Ascending aorta (tissue), 2 donors: Measurements from ENCODE around the gene RFTN1. TPM values are rescaled to one million over a fixed set of nuclear protein-coding genes. Genes with fewer than 3 reads are reported as not detected.
A peak's percentile ranks its signal among the peaks of the same experiment; 100 is the strongest.

Experiments
- DNase-seq, 2 donors: peaks; one replicate each; pipeline ENCODE4 v3.0.0-alpha.2; 2019; ENCODE audit warnings: low spot score in 2 of 2
- H3K27ac ChIP-seq, 2 donors: fragments of 200-600 bp; sonication (generic); one replicate each; pipeline ENCODE4 v1.5.1; 2016 to 2017; ENCODE audit warnings: mild to moderate bottlenecking in 1 of 2
- H3K27me3 ChIP-seq: fragments of 200-600 bp; sonication (generic); one replicate; pipeline ENCODE4 v1.5.1; 2017
- H3K36me3 ChIP-seq, 2 donors: fragments of 200-600 bp; sonication (generic); one replicate each; pipeline ENCODE4 v1.5.1; 2016
- H3K4me1 ChIP-seq, 2 donors: fragments of 200-600 bp; sonication (generic); one replicate each; pipeline ENCODE4 v1.5.1; 2016 to 2017; ENCODE audit warnings: mild to moderate bottlenecking in 1 of 2
- H3K4me3 ChIP-seq, 2 donors: fragments of 200-600 bp; sonication (generic); one replicate each; pipeline ENCODE4 v1.5.1; 2016 to 2017; ENCODE audit warnings: mild to moderate bottlenecking in 1 of 2
- H3K9me3 ChIP-seq, 2 donors: fragments of 200-600 bp; sonication (generic); one replicate each; pipeline ENCODE4 v1.5.1; 2016
- intact Hi-C: fragments of 100-400 bp; cut with DNase I; formaldehyde crosslinking; loops from one replicate; pipeline ENCODE4 v1.15.1; 2023
- total RNA-seq: library from RNA; depleted of rRNA; stranded (reverse); fragments of >200 nt; gene quantifications from one replicate; pipeline ENCODE4 v1.1.0, GENCODE V29; 2016
- TF ChIP-seq, protein P1 (sequence below), 3 experiments: fragments of 200-600 bp in 2 of 3; fragments of 450-650 bp in 1 of 3; sonication (generic) in 2 of 3; IDR thresholded peaks; one replicate each; pipeline ENCODE4 v1.5.1; 2016 to 2019; ENCODE audit warnings: antibody characterized with exemption in 3 of 3, mild to moderate bottlenecking in 1 of 3, moderate library complexity in 1 of 3

RFTN1 gene
- total RNA-seq, 1 donor from 2014 or later, result 72.6 TPM

- no peak for DNase-seq
- Histone ChIP-seq H3K27ac (no peak overlapping the region), H3K4me1 (peaks cover 0 to 1% of the 10 kb centered on the region in 2 donors), H3K27me3 (no peaks in the 10 kb centered on the region), H3K9me3 (no peaks in the 10 kb centered on the region), H3K36me3 (peaks cover 17 to 67% of the 10 kb centered on the region in 2 donors), H3K4me3 (no peak overlapping the region)
- TF ChIP-seq, protein P1, sequence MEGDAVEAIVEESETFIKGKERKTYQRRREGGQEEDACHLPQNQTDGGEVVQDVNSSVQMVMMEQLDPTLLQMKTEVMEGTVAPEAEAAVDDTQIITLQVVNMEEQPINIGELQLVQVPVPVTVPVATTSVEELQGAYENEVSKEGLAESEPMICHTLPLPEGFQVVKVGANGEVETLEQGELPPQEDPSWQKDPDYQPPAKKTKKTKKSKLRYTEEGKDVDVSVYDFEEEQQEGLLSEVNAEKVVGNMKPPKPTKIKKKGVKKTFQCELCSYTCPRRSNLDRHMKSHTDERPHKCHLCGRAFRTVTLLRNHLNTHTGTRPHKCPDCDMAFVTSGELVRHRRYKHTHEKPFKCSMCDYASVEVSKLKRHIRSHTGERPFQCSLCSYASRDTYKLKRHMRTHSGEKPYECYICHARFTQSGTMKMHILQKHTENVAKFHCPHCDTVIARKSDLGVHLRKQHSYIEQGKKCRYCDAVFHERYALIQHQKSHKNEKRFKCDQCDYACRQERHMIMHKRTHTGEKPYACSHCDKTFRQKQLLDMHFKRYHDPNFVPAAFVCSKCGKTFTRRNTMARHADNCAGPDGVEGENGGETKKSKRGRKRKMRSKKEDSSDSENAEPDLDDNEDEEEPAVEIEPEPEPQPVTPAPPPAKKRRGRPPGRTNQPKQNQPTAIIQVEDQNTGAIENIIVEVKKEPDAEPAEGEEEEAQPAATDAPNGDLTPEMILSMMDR (IDR thresholded peaks at IDR 0.05), result no peak
- intact Hi-C loops, result no loop called here
Measured at GRCh38 chr3:16364323-16364722, 149.2 kb downstream of the RFTN1 start.

- intact Hi-C loops, result no loop called here
- H3K9me3 ChIP-seq, result no peaks in the 10 kb centered on the region
- peaks cover 19 to 60% of the 10 kb centered on the region in 2 donors for H3K36me3 ChIP-seq
- TF ChIP-seq, protein P1 (IDR thresholded peaks at IDR 0.05), result no peak
- no peak overlapping the region for H3K27ac ChIP-seq
- peak in 1 of 2 donors; percentile 30 for DNase-seq
- no peak overlapping the region for H3K4me3 ChIP-seq
- H3K27me3 ChIP-seq, result no peaks in the 10 kb centered on the region
- no peaks in the 10 kb centered on the region for H3K4me1 ChIP-seq
Measured at GRCh38 chr3:16363636-16364035, 149.9 kb downstream of the RFTN1 start.

GRCh38 chr3:16362770-16363169 is 150.7 kb downstream of the RFTN1 start:
- H3K36me3 ChIP-seq, result peaks cover 14 to 57% of the 10 kb centered on the region in 2 donors
- no peaks in the 10 kb centered on the region for H3K4me1 ChIP-seq
- DNase-seq, result peak in 1 of 2 donors; percentile 42
- no peaks in the 10 kb centered on the region for H3K9me3 ChIP-seq
- no peaks in the 10 kb centered on the region for H3K27me3 ChIP-seq
- no peak overlapping the region for H3K4me3 ChIP-seq
- H3K27ac ChIP-seq, result no peak overlapping the region
- intact Hi-C loops, result no loop called here
- TF ChIP-seq, protein P1 (IDR thresholded peaks at IDR 0.05), result no peak

GRCh38 chr3:16361087-16361486 is 152.4 kb downstream of the RFTN1 start:
- TF ChIP-seq, protein P1 (IDR thresholded peaks at IDR 0.05), result no peak
- Histone ChIP-seq H3K27me3 (no peaks in the 10 kb centered on the region), H3K27ac (no peak overlapping the region), H3K4me3 (no peak overlapping the region), H3K9me3 (no peaks in the 10 kb centered on the region), H3K36me3 (peaks cover 29 to 58% of the 10 kb centered on the region in 2 donors), H3K4me1 (no peaks in the 10 kb centered on the region)
- no peak for DNase-seq
- intact Hi-C loops, result no loop called here

DNA sequence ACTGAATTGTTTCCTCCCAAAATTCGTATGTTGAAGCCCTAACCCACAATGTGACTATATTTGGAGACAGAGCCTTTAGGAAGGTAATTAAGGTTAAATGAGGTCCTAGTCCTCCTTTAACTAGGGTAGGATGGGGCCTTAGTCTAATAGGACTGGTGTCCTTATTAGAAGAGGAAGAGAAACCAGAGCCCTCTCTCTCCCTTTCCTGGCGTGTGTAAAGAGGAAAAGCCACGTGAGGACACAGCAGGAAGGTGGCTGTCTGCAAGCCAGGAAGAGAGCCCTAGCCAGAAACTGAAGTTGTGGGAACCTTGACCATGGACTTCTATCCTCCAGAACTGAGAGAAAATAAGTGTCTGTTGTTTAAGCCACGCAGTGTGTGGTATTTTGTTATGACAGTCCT is 154.2 kb downstream of the RFTN1 start:
- Histone ChIP-seq H3K27me3 (no peaks in the 10 kb centered on the region), H3K36me3 (peaks cover 29 to 52% of the 10 kb centered on the region in 2 donors), H3K4me3 (no peak overlapping the region), H3K4me1 (no peaks in the 10 kb centered on the region), H3K9me3 (no peaks in the 10 kb centered on the region), H3K27ac (no peak overlapping the region)
- intact Hi-C loops, result no loop called here
- TF ChIP-seq, protein P1 (IDR thresholded peaks at IDR 0.05), result no peak
- DNase-seq, result peak in 1 of 2 donors; percentile 48

DNA sequence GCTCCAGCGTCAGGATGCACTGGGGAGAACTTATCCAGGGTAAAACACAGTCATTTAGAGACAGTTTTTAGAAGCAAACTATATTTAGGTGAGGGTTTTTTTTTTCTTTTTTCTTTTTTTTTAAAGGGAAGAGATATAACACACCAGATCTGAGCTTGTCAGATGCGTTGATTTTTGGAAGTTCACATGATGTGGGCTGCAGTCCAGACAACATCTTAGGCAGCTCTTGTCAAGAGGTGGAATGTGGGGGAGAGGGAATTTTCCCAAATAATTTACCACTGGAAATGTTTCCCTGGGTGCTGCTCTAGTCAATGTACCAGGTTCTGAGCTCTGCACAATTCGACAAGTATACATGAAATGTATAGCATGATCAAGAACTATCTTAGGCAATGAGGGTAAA is 155.2 kb downstream of the RFTN1 start:
- TF ChIP-seq, protein P1 (IDR thresholded peaks at IDR 0.05), result no peak
- intact Hi-C loops, result no loop called here
- Histone ChIP-seq H3K9me3 (no peaks in the 10 kb centered on the region), H3K27me3 (no peaks in the 10 kb centered on the region), H3K27ac (no peak overlapping the region), H3K4me1 (no peaks in the 10 kb centered on the region), H3K4me3 (no peak overlapping the region), H3K36me3 (peaks cover 21 to 49% of the 10 kb centered on the region in 2 donors)
- DNase-seq, result peak in 1 of 2 donors; percentile 31
